GM18909 (cell line): ENCODE data around the gene FCRL2.
"Not testable (repeated sequence)": the region's sequence is repeated elsewhere in the genome, so short reads cannot be mapped to it uniquely, and the experiment has no call there.

Source experiments
- ATAC-seq: cut with Tn5 transposase; IDR thresholded peaks from one replicate; pipeline ENCODE4 v1.9.1; 2021; ENCODE audit warnings: mild to moderate bottlenecking; ENCODE audit not compliant: unreplicated experiment, poor library complexity

Gene FCRL2

GRCh38 chr1:157758018-157758417 is 18.9 kb downstream of the FCRL2 start:
- no peak for ATAC-seq

GRCh38 chr1:157753611-157754010 is 23.3 kb downstream of the FCRL2 start:
- no peak for ATAC-seq

- ATAC-seq, result no peak
Measured at GRCh38 chr1:157751283-157751682, 25.6 kb downstream of the FCRL2 start.

DNA sequence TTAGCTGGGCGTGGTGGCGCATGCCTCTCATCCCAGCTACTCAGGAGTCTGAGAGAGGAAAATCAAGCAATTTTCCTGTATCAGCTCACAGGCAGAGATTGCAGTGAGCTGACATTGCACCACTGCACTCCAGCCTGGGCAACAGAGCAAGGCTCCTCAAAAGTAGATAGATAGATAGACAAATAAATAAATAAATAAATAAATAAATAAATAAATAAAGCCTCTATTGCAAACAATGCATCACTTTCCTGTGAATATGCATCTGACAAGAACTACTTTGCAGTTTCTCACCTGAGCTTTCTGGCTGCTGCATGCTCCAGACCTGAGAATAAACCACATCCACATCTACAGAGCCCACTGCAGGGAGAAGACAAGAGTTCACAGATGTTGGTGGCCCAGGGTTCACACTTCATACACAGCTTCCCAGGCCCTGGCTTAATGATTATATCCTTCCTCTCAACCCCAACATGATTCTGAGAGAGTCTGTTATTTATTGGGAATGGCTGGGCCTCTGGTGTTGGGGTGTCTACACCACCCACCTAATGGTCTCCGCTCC is 28.6 kb downstream of the FCRL2 start:
- no peak for ATAC-seq

DNA sequence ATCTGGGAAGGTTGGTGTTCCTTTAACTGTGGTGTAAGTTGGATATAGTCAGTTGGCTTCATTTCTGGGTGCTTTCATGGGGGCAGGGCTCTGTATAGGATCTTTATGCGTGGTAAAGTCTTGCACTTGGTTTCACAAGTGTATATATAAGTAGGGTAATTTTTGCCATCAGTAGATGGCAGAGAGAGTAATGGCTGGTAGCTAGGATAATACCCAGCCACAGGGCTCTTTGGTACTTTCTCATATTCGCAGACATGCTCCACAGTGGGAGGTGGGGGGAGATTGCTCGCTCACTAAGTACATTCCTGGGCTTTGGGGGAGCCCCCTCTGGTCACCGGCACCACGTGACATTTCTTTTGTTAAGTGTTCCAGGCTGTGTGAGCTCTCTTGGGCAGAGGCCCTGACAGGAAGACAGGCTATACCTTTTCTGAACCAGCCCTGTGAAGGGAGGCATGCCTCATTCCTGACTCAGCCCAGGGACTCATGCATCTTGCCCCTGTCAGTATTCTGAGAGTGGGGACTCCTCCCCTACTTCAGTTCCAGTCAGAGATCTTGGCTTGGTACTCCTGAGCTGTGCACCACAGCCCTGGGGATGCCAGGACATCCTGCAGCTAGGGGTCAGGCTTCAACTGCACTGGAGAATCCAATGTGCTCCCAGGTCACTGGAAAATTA is 37.6 kb downstream of the FCRL2 start:
- ATAC-seq, result no peak

- not testable (repeated sequence) for ATAC-seq
Measured at GRCh38 chr1:157735991-157736390, 40.9 kb downstream of the FCRL2 start.

DNA sequence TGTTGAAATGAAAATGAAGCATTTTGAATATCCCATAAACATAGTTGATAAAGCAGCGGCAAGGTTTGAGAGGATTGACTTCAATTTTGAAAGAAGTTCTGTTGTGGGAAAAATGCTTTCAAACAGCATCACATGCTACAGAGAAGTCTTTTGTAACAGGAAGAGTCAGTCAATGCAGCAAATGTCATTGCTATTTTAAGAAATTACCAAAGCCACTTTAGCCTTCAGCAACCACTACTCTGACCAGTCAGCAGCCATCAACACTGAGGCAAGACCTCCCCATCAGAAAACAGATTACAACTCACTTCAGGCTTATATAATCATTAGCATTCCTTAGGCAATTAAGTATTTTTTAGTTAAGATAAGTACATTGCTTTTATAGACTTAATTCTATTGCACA is 42.6 kb downstream of the FCRL2 start:
- ATAC-seq, result no peak

- ATAC-seq, result no peak
Measured at GRCh38 chr1:157732755-157733154, 44.2 kb downstream of the FCRL2 start.

DNA sequence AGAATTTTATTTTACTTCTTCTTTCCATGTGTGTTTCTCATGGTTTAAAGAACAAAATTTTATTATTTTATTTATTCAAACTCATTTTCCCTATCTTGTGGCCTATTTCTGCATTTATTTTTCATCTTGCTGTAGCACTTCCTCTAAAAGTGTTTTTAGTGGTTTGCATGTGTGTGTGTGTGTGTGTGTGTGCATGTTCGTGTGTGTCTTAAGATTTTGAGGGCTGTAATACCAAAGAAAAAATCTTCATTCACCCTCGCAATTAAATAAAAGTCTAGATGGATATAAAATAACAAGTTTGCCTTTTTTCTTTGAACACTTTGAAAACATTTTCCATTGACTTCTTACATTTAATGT is 51.7 kb downstream of the FCRL2 start:
- ATAC-seq, result no peak

DNA sequence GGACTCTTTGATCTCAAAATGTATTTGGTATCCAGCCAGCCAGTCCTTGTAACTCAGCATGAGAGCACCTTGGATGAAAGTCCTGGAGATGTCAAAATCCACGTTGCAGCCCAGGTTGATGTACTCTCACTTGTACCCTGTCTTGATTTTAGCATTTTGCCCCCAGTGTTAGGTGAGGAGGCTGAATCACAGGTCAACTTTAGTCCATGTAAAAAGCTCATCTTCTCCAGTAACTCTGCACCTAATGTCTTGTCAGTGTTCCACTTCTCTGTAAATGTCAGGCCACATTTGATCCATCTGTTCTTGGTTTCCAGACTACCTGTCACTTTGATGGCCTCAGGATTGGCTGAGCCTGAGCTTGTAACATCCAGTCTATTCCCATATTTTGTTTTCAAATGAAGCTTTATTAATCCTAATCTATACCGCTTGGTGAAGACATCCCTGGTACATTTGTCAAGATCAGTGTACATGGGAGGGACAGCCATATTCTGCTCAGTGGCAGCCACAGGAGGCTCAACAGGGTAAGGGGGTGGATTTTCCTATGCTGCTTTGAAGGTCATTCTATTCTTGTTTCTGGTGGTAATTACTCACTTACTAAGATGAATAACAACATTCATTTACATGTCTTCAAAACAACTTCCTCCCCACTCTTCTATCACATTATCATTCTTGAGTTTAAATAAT is 52.3 kb downstream of the FCRL2 start:
- ATAC-seq, result no peak

DNA sequence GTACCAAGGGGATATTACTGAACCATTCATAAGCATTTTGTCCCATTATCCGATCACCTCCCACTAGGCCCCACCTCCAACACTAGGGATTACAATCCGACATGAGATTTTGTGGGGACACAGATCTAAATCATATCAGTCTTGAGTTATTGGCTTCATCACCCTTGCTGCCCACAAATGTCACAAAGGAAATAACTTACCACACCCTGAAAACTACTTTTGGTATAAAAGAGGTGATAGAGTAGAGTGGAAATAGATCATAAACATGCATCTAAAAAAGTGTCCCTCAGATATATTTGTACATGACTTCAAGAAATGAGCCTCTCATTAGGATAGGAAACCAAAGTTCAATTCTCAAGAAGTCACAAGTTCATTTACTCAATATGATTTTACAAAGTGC is 53.8 kb downstream of the FCRL2 start:
- no peak for ATAC-seq

- no peak for ATAC-seq
Measured at GRCh38 chr1:157721985-157722384, 54.9 kb downstream of the FCRL2 start.

DNA sequence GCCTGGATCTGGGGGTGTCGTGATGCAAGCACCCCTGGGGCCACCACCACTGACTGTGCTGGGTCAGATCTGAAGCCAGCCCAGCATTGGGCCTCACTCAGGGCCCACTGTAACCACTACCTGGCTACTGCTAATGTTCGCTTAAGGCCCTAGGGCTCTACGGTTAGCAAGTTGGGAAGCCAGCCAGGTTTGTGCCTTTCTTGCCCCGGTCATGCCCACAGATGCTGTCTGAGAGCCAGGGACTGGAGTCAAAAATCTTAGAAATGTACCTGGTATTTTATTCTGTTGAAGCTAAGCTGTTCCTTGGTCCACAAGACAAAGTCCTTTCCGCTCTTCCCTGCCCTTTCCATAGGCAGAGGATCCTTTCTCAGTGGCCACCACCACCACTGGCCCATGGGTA is 61.2 kb downstream of the FCRL2 start:
- no peak for ATAC-seq

- no peak for ATAC-seq
Measured at GRCh38 chr1:157711802-157712201, 65.1 kb downstream of the FCRL2 start.

GRCh38 chr1:157704878-157705277 is 72.1 kb downstream of the FCRL2 start:
- no peak for ATAC-seq

DNA sequence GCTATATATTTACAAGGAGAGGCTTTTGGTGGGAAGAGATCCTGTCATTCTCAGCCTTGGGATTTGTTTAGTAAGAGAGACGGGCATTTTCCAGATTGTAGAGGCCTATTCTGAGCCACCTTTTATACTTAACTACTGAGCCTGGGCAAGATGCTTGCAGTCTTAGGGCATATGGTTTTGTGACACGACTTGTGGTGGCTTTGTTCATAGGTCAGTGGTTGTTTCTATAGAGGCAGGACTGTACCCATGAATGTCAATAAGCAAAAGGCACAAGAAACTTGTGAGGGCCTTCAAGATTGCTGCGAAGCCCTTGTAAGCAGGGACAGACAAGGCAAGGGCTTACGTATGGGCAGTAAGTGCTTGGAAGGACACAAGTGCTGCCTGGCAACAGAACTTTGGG is 73.0 kb downstream of the FCRL2 start:
- ATAC-seq, result no peak

- no peak for ATAC-seq
Measured at GRCh38 chr1:157702308-157702825, 74.6 kb downstream of the FCRL2 start.

GRCh38 chr1:157700732-157701131 is 76.2 kb downstream of the FCRL2 start, which contains the start of gene FCRL3:
TSS of gene FCRL3 (minus strand) at chr1:157700769. CDS start at chr1:157700489, 280 bp downstream.
- no peak for ATAC-seq

GRCh38 chr1:157700305-157700704 is 76.6 kb downstream of the FCRL2 start:
- no peak for ATAC-seq

- ATAC-seq, result no peak
Measured at GRCh38 chr1:157697781-157698569, 79.0 kb downstream of the FCRL2 start.
